Hematopoietic multipotent progenitor cell treated with erythropoietin and hydrocortisone succinate and interleukin-3 and kit ligand, for 15 days (in vitro differentiated cells): ENCODE measurements around the gene AGK.
"Not testable (repeated sequence)": the region's sequence is repeated elsewhere in the genome, so short reads cannot be mapped to it uniquely, and the experiment has no call there.

ENCODE experiments used
- DNase-seq: peaks from one replicate; pipeline ENCODE4 v3.0.0-alpha.2; 2015; ENCODE audit warnings: low spot score

AGK gene

GRCh38 chr7:141587304-141587703 lies 36.1 kb downstream of the AGK start:
- no peak for DNase-seq

DNA sequence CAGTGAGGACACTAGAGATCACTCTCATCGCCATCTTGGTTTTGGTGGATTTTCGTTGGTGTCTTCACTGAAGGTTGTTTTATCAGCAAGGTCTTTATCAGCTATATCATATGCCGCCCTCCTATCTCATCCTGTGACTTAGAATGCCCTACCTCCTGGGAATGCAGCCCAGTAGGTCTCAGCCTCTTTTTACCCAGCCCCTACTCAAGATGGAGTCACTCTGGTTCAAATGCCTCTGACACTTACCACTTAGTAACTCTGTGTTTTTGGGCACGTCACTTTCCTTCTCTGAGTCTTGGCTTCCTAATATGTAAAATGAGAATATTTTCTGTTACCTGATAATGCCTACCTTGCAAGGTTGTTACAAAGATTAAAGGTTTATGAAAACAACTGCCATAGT lies 37.7 kb downstream of the AGK start:
- DNase-seq: no peak

DNA sequence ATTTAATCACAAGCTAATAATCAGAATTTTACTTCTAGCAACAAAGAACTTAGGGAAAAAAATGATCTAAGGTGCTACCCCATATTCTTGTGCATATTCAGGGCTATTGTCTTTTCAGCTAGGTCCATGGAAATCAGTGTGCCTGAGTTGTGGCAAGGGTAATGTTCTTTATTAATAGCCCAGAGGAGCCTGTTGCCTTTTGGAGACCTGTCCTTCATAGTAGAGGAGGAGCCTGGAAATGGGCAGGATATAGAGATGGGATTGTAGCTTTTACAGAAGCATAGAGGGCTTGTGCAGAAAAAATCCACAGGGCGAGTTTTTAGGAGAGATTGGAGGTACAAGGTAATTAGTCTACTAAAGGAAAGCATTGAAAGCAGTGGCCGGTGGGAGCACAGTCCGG lies 38.9 kb downstream of the AGK start:
- DNase-seq: no peak

DNA sequence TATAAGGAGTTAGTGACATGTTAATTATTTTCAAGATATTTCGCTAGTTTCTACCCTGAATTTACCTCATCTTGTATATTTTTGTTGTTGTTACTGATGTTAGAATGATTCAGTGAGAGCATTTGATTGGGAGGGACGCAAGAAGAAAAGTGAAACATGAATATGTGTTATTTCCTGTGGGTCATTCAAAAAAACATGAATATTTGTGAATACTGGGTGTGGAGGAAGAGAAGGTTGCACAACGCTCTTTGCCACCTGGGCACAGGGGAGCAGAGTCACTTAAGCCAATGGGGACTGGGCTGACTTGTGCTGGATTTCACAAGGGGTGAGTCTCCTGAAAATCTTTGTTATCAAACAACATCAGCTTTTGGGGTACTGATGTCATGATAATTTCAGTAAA lies 39.5 kb downstream of the AGK start:
- DNase-seq: no peak

DNA sequence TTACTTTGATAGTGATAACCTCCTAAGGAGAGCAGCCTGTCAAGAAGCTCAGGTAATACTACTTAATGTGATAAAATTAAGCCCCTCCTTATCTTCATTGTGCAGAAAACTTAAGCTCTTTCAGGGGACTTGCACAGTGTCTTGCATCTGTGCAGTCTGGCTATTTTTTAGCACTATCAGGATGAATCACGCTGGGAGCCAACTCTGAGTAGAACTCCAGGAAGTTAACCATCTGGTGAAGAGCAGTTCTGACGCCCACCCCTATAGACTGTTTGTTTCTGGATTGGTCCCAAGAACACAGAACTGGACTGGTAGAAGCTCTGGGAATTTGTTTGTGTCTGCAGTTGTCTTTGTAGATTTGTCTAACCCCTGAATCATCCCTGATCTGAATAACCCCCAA lies 41.9 kb downstream of the AGK start:
- DNase-seq: no peak

DNA sequence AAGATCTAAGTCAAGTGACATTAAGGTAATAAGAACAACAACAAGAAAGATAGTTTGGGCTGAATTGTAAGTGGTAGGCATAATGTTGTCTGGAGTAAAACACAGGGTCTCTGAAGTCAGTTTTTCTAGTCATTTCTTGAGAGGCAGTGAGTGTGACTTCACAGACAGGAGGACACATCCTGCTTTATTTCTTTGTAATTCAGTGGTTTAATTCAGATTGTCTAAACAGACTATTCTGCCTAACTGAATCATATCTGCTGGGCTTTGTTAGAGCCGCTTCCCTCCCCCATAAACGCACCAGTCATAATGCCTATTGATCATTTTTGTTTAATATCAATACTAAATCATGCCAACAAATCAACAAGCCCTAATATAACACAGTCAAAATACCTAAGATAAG lies 46.8 kb downstream of the AGK start:
- no peak for DNase-seq

- no peak for DNase-seq
Measured at GRCh38 chr7:141598408-141598807, 47.2 kb downstream of the AGK start.

- DNase-seq: no peak
Measured at GRCh38 chr7:141600168-141601006, 49.2 kb downstream of the AGK start.

- no peak for DNase-seq
Measured at GRCh38 chr7:141609576-141609975, 58.4 kb downstream of the AGK start.

DNA sequence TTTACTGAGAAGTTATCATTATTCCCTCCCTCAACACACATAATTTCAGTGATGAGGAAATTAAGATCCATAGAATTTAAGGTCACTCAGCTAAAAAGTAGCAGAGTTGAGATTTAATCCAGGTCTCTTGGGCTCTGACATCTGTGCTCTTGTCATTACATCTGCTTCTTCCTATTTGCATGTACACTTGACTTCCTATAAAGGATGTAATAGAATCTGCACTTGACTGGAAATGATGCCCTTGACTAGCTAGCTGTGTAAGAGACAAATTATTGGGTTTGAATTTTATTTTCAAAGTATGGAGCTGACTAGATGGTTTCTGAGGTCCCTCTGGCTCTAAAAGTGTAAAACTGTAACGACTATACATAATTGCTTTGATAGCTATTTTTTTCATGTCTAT lies 59.5 kb downstream of the AGK start:
- no peak for DNase-seq

DNA sequence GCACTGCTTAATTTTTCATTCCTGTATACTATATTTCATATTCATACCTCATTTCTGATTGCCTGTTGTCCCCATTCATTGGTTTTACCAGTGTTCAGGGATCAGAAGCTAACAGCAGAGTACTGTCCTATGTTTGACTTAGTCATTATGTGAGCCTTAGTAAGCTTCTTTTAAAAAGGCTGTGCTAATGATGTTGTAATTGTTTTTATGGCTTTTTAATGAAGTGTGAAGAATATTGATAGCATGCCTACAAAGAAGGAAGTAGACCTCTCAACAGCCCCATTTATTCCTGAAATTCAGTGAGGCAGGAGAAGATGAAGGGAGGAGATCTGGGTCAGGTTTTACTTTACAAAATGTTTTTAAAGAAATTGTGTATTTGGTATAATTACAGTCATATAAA lies 61.7 kb downstream of the AGK start:
- no peak for DNase-seq

DNA sequence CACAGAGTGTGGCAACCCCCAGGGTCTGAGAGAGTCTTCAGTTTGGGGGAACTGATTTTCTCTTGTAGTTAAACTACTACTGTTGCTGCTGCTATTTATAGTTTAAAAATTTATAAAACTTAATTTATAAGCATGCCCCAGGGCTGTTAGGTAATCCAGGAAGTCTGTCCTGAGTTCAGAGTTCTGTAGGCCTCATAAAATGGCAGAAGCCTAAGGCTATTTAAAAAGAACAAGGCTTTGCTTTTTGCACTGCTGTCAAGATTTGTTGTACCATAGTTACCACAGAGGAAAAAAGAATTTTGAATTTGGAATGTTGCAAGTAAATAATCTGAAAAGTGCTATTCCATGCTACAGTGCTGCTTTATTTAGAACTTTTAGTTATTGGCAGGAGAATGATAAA lies 66.1 kb downstream of the AGK start:
- no peak for DNase-seq

DNA sequence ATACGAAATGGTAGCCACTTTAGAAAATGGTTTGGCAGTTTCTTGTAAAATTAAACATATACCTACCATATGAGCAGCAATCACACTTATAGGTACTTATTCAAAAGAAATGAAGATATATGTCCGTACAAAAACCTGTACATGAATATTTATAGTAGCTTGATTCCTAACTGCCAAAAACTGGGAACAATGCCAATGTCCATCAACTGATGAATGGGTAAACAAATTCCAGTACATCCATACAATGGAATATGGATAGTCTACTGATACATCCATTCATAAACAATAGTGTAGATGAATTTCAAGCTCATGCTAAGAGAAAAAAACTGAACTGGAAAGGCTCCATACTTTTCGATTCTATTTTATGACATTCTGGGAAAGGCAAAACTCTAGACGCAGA lies 68.5 kb downstream of the AGK start:
- no peak for DNase-seq

GRCh38 chr7:141624763-141625162 lies 73.6 kb downstream of the AGK start:
- no peak for DNase-seq

DNA sequence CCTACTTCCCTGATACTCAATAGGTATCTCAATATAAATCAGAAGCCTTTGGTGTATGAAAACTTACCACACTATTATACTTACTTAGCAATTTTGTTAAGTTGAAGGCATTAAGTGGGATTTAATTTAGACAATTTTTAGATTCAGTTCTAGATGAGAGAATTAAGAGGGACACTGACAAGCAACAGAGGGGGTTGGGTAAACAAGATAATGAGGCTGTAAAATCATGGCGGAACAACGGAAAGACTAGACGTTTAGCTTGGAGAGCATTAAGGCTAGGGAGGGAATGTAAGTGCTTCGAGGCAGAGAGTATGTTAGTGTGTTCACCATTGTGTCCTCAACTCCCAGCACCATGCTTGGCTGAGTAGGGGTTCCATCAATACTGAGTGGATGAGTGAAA lies 79.4 kb downstream of the AGK start:
- DNase-seq: no peak

GRCh38 chr7:141631525-141631924 lies 80.3 kb downstream of the AGK start:
- DNase-seq: no peak

- no peak for DNase-seq
Measured at GRCh38 chr7:141634065-141634464, 82.9 kb downstream of the AGK start.

- no peak for DNase-seq
Measured at GRCh38 chr7:141636053-141636452, 84.8 kb downstream of the AGK start.

GRCh38 chr7:141640239-141640840 lies 89.1 kb downstream of the AGK start:
- no peak for DNase-seq

- no peak for DNase-seq
Measured at GRCh38 chr7:141641876-141642275, 90.7 kb downstream of the AGK start.

- DNase-seq: no peak
Measured at GRCh38 chr7:141645188-141645587, 94.0 kb downstream of the AGK start.

GRCh38 chr7:141646826-141647480 lies 95.7 kb downstream of the AGK start:
- DNase-seq: no peak

GRCh38 chr7:141647701-141648100 lies 96.5 kb downstream of the AGK start:
- not testable (repeated sequence) for DNase-seq
